Superior temporal gyrus (tissue), 1 donor: ENCODE results near the gene MRM2.
A peak's percentile ranks its signal among the peaks of the same experiment; 100 is the strongest.

Experiments
- DNase-seq: peaks from one replicate; pipeline ENCODE4 v3.0.0-alpha.2; 2016; ENCODE audit errors: extremely low spot score

The MRM2 gene

GRCh38 chr7:2247141-2247995 is 5.4 kb upstream of the MRM2 start:
- no peak for DNase-seq

- peak; percentile 50 for DNase-seq
These were observed 4.1 kb upstream of the MRM2 start for GRCh38 chr7:2245883-2246675.

- DNase-seq, result no peak
These were observed 2.5 kb upstream of the MRM2 start for GRCh38 chr7:2244404-2244995.

- DNase-seq, result no peak
These were observed 1.5 kb upstream of the MRM2 start for GRCh38 chr7:2243458-2243857.

- DNase-seq, result no peak
These were observed 780 bp upstream of the MRM2 start for GRCh38 chr7:2242541-2243429.

GRCh38 chr7:2239242-2239641 is 2.8 kb downstream of the MRM2 start:
- no peak for DNase-seq

GRCh38 chr7:2237109-2237602 is 4.8 kb downstream of the MRM2 start:
- DNase-seq, result peak; percentile 59

- no peak for DNase-seq
These were observed 8.1 kb downstream of the MRM2 start for GRCh38 chr7:2233926-2234325.

- DNase-seq, result peak; percentile 90
These were observed 9.1 kb downstream of the MRM2 start, which contains the start of gene MAD1L1 for GRCh38 chr7:2232766-2233520. Gene MAD1L1, minus strand, starts transcription at chr7:2232945. Its CDS starts 2,812 bp downstream, at chr7:2230133.

GRCh38 chr7:2231992-2232765 is 9.8 kb downstream of the MRM2 start:
- DNase-seq, result no peak

GRCh38 chr7:2230882-2231281 is 11.1 kb downstream of the MRM2 start:
- no peak for DNase-seq

- DNase-seq, result no peak
These were observed 11.8 kb downstream of the MRM2 start for GRCh38 chr7:2230226-2230625.

GRCh38 chr7:2229467-2229866 is 12.5 kb downstream of the MRM2 start:
- DNase-seq, result no peak

GRCh38 chr7:2228921-2229320 is 13.1 kb downstream of the MRM2 start:
- no peak for DNase-seq

- no peak for DNase-seq
These were observed 14.3 kb downstream of the MRM2 start for GRCh38 chr7:2227699-2228098.

GRCh38 chr7:2225830-2226229 is 16.2 kb downstream of the MRM2 start:
- no peak for DNase-seq

GRCh38 chr7:2225336-2225735 is 16.7 kb downstream of the MRM2 start:
- no peak for DNase-seq

GRCh38 chr7:2224934-2225333 is 17.1 kb downstream of the MRM2 start:
- no peak for DNase-seq

- no peak for DNase-seq
These were observed 17.5 kb downstream of the MRM2 start for GRCh38 chr7:2224491-2224928.

- DNase-seq, result no peak
These were observed 18.7 kb downstream of the MRM2 start for GRCh38 chr7:2223321-2223720.
